ENCODE measurements around the gene SHISA6. TPM values are rescaled to one million over a fixed set of nuclear protein-coding genes. Genes with fewer than 3 reads are reported as not detected.

The SHISA6 gene
- total RNA-seq, 1 donor from 2014 or later, result 12.6 TPM

- Mint-ChIP-seq H3K4me3 (ENCODE audit: unreplicated experiment) (no peak overlapping the region), H3K4me1 (ENCODE audit: low read depth, unreplicated experiment) (peaks cover 4% of the 10 kb centered on the region), H3K9me3 (ENCODE audit: unreplicated experiment) (no peaks in the 10 kb centered on the region), H3K27me3 (ENCODE audit: unreplicated experiment) (no peaks in the 10 kb centered on the region), H3K36me3 (ENCODE audit: unreplicated experiment) (no peaks in the 10 kb centered on the region), H3K27ac (ENCODE audit: unreplicated experiment) (no peak overlapping the region)
- no peak for DNase-seq
- no peak for TF ChIP-seq CTCF (IDR thresholded peaks at IDR 0.05; ENCODE audit: partially characterized antibody, unreplicated experiment)
Measured at GRCh38 chr17:11272191-11272590, 31.2 kb downstream of the SHISA6 start.

GRCh38 chr17:11273596-11273995 lies 32.6 kb downstream of the SHISA6 start:
- H3K27me3 Mint-ChIP-seq (ENCODE audit: unreplicated experiment), result no peaks in the 10 kb centered on the region
- no peak overlapping the region for H3K27ac Mint-ChIP-seq (ENCODE audit: unreplicated experiment)
- H3K9me3 Mint-ChIP-seq (ENCODE audit: unreplicated experiment), result no peaks in the 10 kb centered on the region
- H3K4me3 Mint-ChIP-seq (ENCODE audit: unreplicated experiment), result no peak overlapping the region
- peaks cover under 1% of the 10 kb centered on the region for H3K4me1 Mint-ChIP-seq (ENCODE audit: low read depth, unreplicated experiment)
- DNase-seq, result no peak
- no peak for TF ChIP-seq CTCF (IDR thresholded peaks at IDR 0.05; ENCODE audit: partially characterized antibody, unreplicated experiment)
- no peaks in the 10 kb centered on the region for H3K36me3 Mint-ChIP-seq (ENCODE audit: unreplicated experiment)

- H3K36me3 Mint-ChIP-seq (ENCODE audit: unreplicated experiment), result no peaks in the 10 kb centered on the region
- H3K4me3 Mint-ChIP-seq (ENCODE audit: unreplicated experiment), result no peak overlapping the region
- no peak for TF ChIP-seq CTCF (IDR thresholded peaks at IDR 0.05; ENCODE audit: partially characterized antibody, unreplicated experiment)
- DNase-seq, result no peak
- no peaks in the 10 kb centered on the region for H3K9me3 Mint-ChIP-seq (ENCODE audit: unreplicated experiment)
- no peaks in the 10 kb centered on the region for H3K4me1 Mint-ChIP-seq (ENCODE audit: low read depth, unreplicated experiment)
- no peaks in the 10 kb centered on the region for H3K27me3 Mint-ChIP-seq (ENCODE audit: unreplicated experiment)
- no peak overlapping the region for H3K27ac Mint-ChIP-seq (ENCODE audit: unreplicated experiment)
Measured at GRCh38 chr17:11274106-11274505, 33.1 kb downstream of the SHISA6 start.

DNA sequence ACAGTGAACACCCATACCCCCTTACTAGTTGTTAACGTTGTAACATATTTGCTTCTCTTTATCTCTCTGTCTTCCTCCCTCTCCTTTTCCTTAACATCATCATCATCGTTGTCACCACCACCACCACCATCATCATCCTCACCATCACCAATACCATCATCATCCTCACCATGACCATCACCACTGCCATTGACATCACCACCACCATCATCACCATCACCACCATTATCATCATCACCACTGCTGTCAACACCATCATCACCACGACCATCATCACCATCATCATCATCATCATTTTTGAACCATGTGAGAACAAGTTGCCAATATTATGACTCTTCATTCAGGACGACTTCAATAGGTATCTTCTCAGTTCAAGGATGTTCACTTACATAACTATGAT lies 35.5 kb downstream of the SHISA6 start:
- no peaks in the 10 kb centered on the region for H3K4me1 Mint-ChIP-seq (ENCODE audit: low read depth, unreplicated experiment)
- no peak for DNase-seq

More for the DNA sequence above, 35.5 kb downstream of the SHISA6 start:
- no peaks in the 10 kb centered on the region for H3K27me3 Mint-ChIP-seq (ENCODE audit: unreplicated experiment)
- H3K36me3 Mint-ChIP-seq (ENCODE audit: unreplicated experiment), result no peaks in the 10 kb centered on the region
- no peak overlapping the region for H3K4me3 Mint-ChIP-seq (ENCODE audit: unreplicated experiment)
- TF ChIP-seq CTCF (IDR thresholded peaks at IDR 0.05; ENCODE audit: partially characterized antibody, unreplicated experiment), result no peak
- peaks cover 2% of the 10 kb centered on the region for H3K9me3 Mint-ChIP-seq (ENCODE audit: unreplicated experiment)
- H3K27ac Mint-ChIP-seq (ENCODE audit: unreplicated experiment), result no peak overlapping the region
